Cardiac septum (tissue), 1 donor: Measurements from ENCODE around the gene EIF4G3. TPM values are rescaled to one million over a fixed set of nuclear protein-coding genes. Genes with fewer than 3 reads are reported as not detected.
"Not testable (repeated sequence)": the region's sequence is repeated elsewhere in the genome, so short reads cannot be mapped to it uniquely, and the experiment has no call there.

Source experiments
- DNase-seq: peaks from one replicate; pipeline ENCODE4 v3.0.0-alpha.2; 2020; ENCODE audit warnings: low spot score
- intact Hi-C: fragments of 100-400 bp; cut with DNase I; formaldehyde crosslinking; loops from one replicate; pipeline ENCODE4 v1.14.0; 2022
- total RNA-seq: library from RNA; stranded (reverse); fragmentation: NEBNext Ultra II Directional; extraction: Animal tissue kit (Norgen Biotek cat#: 25700); gene quantifications from one replicate; pipeline ENCODE4 v1.2.1, GENCODE V29; 2021
- donor health status: DM: no; HTN: no; CAD: no.

The EIF4G3 gene
- total RNA-seq, 1 donor from 2014 or later: 45.6 TPM

GRCh38 chr1:21121764-21122471 lies 54.8 kb downstream of the EIF4G3 start:
- DNase-seq: no peak
- intact Hi-C loops: no loop called here

- intact Hi-C loops: no loop called here
- DNase-seq: no peak
These were observed 58.5 kb downstream of the EIF4G3 start for GRCh38 chr1:21118167-21118566.

GRCh38 chr1:21117597-21118001 lies 59.1 kb downstream of the EIF4G3 start:
- intact Hi-C loops: no loop called here
- DNase-seq: no peak

GRCh38 chr1:21117159-21117558 lies 59.5 kb downstream of the EIF4G3 start:
- intact Hi-C loops: no loop called here
- DNase-seq: no peak

- intact Hi-C loops: no loop called here
These were observed 61.5 kb downstream of the EIF4G3 start for GRCh38 chr1:21115098-21115760.

GRCh38 chr1:21114431-21114830 lies 62.3 kb downstream of the EIF4G3 start:
- no peak for DNase-seq
- intact Hi-C loops: no loop called here

More at GRCh38 chr1:21115098-21115760, 61.5 kb downstream of the EIF4G3 start:
- DNase-seq: no peak

GRCh38 chr1:21110163-21110562 lies 66.5 kb downstream of the EIF4G3 start:
- no peak for DNase-seq
- intact Hi-C loops: no loop called here

- DNase-seq: no peak
- intact Hi-C loops: no loop called here
These were observed 70.0 kb downstream of the EIF4G3 start for GRCh38 chr1:21106709-21107108.

GRCh38 chr1:21106238-21106637 lies 70.5 kb downstream of the EIF4G3 start:
- intact Hi-C loops: no loop called here
- DNase-seq: no peak

- intact Hi-C loops: no loop called here
- DNase-seq: no peak
These were observed 70.9 kb downstream of the EIF4G3 start for GRCh38 chr1:21105807-21106206.

- intact Hi-C loops: no loop called here
- DNase-seq: no peak
These were observed 72.0 kb downstream of the EIF4G3 start for GRCh38 chr1:21104683-21105082.

GRCh38 chr1:21100481-21100921 lies 76.2 kb downstream of the EIF4G3 start:
- intact Hi-C loops: no loop called here
- DNase-seq: no peak

GRCh38 chr1:21099869-21100131 lies 76.9 kb downstream of the EIF4G3 start:
- DNase-seq: no peak
- intact Hi-C loops: no loop called here

GRCh38 chr1:21099034-21099868 lies 77.4 kb downstream of the EIF4G3 start:
- DNase-seq: no peak
- intact Hi-C loops: no loop called here

- DNase-seq: no peak
- intact Hi-C loops: no loop called here
These were observed 78.3 kb downstream of the EIF4G3 start for GRCh38 chr1:21098186-21098915.

- no peak for DNase-seq
- intact Hi-C loops: no loop called here
These were observed 79.0 kb downstream of the EIF4G3 start for GRCh38 chr1:21097729-21098128.

GRCh38 chr1:21095976-21096375 lies 80.7 kb downstream of the EIF4G3 start:
- no peak for DNase-seq
- intact Hi-C loops: no loop called here

- intact Hi-C loops, DNase-seq: not testable (repeated sequence)
These were observed 82.4 kb downstream of the EIF4G3 start for GRCh38 chr1:21094282-21094681.

- DNase-seq, intact Hi-C loops: not testable (repeated sequence)
These were observed 83.3 kb downstream of the EIF4G3 start for GRCh38 chr1:21093271-21093958.
